T-helper 2 cell treated with Interferon-gamma antibody and Interleukin-4, amounts not matched to agents 5 μg/mL and 100 μg/mL, for 36 hours (primary cell): ENCODE measurements around the gene HBB.
"Not testable (repeated sequence)": the region's sequence is repeated elsewhere in the genome, so short reads cannot be mapped to it uniquely, and the experiment has no call there.

Source experiments
- DNase-seq: peaks from one replicate; pipeline ENCODE4 v3.0.0; 2021; ENCODE audit warnings: low spot score
- H3K27ac Mint-ChIP-seq: one replicate; pipeline ENCODE4 v1.8.0; 2021; ENCODE audit warnings: mild to moderate bottlenecking, mixed read lengths
- H3K27me3 Mint-ChIP-seq: one replicate; pipeline ENCODE4 v1.8.0; 2021; ENCODE audit warnings: low read depth, mixed read lengths
- H3K36me3 Mint-ChIP-seq: one replicate; pipeline ENCODE4 v1.8.0; 2021; ENCODE audit warnings: low read depth, mixed read lengths
- H3K4me1 Mint-ChIP-seq: one replicate; pipeline ENCODE4 v1.8.0; 2021; ENCODE audit warnings: low read depth, mixed read lengths
- H3K4me3 Mint-ChIP-seq: one replicate; pipeline ENCODE4 v1.8.0; 2022; ENCODE audit warnings: mild to moderate bottlenecking, moderate library complexity, mixed read lengths
- H3K9me3 Mint-ChIP-seq: one replicate; pipeline ENCODE4 v1.8.0; 2021; ENCODE audit warnings: mixed read lengths

The HBB gene

GRCh38 chr11:5252919-5253265 lies 26.0 kb upstream of the HBB start:
- H3K27ac Mint-ChIP-seq = no peak overlapping the region
- H3K4me3 Mint-ChIP-seq = no peak overlapping the region
- no peaks in the 10 kb centered on the region for H3K27me3 Mint-ChIP-seq
- no peak for DNase-seq
- H3K4me1 Mint-ChIP-seq = no peaks in the 10 kb centered on the region
- H3K36me3 Mint-ChIP-seq = no peaks in the 10 kb centered on the region
- H3K9me3 Mint-ChIP-seq = no peaks in the 10 kb centered on the region

- H3K4me1 Mint-ChIP-seq = no peaks in the 10 kb centered on the region
- no peaks in the 10 kb centered on the region for H3K9me3 Mint-ChIP-seq
- no peak for DNase-seq
- no peaks in the 10 kb centered on the region for H3K36me3 Mint-ChIP-seq
- no peak overlapping the region for H3K4me3 Mint-ChIP-seq
- H3K27me3 Mint-ChIP-seq = no peaks in the 10 kb centered on the region
- no peak overlapping the region for H3K27ac Mint-ChIP-seq
Measured at GRCh38 chr11:5252192-5252918, 25.5 kb upstream of the HBB start.

GRCh38 chr11:5251746-5252145 lies 24.9 kb upstream of the HBB start:
- Mint-ChIP-seq H3K4me1 (no peaks in the 10 kb centered on the region), H3K4me3 (no peak overlapping the region), H3K27me3 (no peaks in the 10 kb centered on the region), H3K27ac (no peak overlapping the region), H3K36me3 (no peaks in the 10 kb centered on the region), H3K9me3 (no peaks in the 10 kb centered on the region)
- no peak for DNase-seq

GRCh38 chr11:5250543-5251204 lies 23.8 kb upstream of the HBB start:
- Mint-ChIP-seq H3K9me3 (no peaks in the 10 kb centered on the region), H3K27me3 (no peaks in the 10 kb centered on the region), H3K27ac (no peak overlapping the region), H3K4me1 (no peaks in the 10 kb centered on the region), H3K4me3 (no peak overlapping the region), H3K36me3 (no peaks in the 10 kb centered on the region)
- no peak for DNase-seq

GRCh38 chr11:5249807-5250396 lies 23.0 kb upstream of the HBB start, which contains the start of gene HBG1:
HBG1 (minus strand) TSS chr11:5249857; CDS start chr11:5249804, 53 bp downstream.
- H3K4me3 Mint-ChIP-seq, H3K9me3 Mint-ChIP-seq, H3K4me1 Mint-ChIP-seq, DNase-seq, H3K27me3 Mint-ChIP-seq, H3K36me3 Mint-ChIP-seq, H3K27ac Mint-ChIP-seq: not testable (repeated sequence)

- not testable (repeated sequence) for H3K4me1 Mint-ChIP-seq, H3K4me3 Mint-ChIP-seq, H3K27me3 Mint-ChIP-seq, H3K9me3 Mint-ChIP-seq, H3K27ac Mint-ChIP-seq, DNase-seq, H3K36me3 Mint-ChIP-seq
Measured at GRCh38 chr11:5248498-5248897, 21.6 kb upstream of the HBB start.

- no peak for DNase-seq
- no peaks in the 10 kb centered on the region for H3K4me1 Mint-ChIP-seq
- H3K9me3 Mint-ChIP-seq = no peaks in the 10 kb centered on the region
- H3K27me3 Mint-ChIP-seq = peaks cover 3% of the 10 kb centered on the region
- no peaks in the 10 kb centered on the region for H3K36me3 Mint-ChIP-seq
- H3K4me3 Mint-ChIP-seq = no peak overlapping the region
- H3K27ac Mint-ChIP-seq = no peak overlapping the region
Measured at GRCh38 chr11:5247472-5248192, 20.8 kb upstream of the HBB start.

GRCh38 chr11:5246772-5247471 lies 20.1 kb upstream of the HBB start:
- Mint-ChIP-seq H3K27ac (no peak overlapping the region), H3K9me3 (no peaks in the 10 kb centered on the region), H3K36me3 (no peaks in the 10 kb centered on the region), H3K27me3 (peaks cover 3% of the 10 kb centered on the region), H3K4me1 (no peaks in the 10 kb centered on the region), H3K4me3 (no peak overlapping the region)
- DNase-seq = no peak

- Mint-ChIP-seq H3K4me1 (no peaks in the 10 kb centered on the region), H3K27me3 (peaks cover 3% of the 10 kb centered on the region), H3K27ac (no peak overlapping the region), H3K36me3 (no peaks in the 10 kb centered on the region), H3K9me3 (no peaks in the 10 kb centered on the region), H3K4me3 (no peak overlapping the region)
- DNase-seq = no peak
Measured at GRCh38 chr11:5245155-5245554, 18.3 kb upstream of the HBB start.

GRCh38 chr11:5243816-5244180 lies 16.9 kb upstream of the HBB start:
- DNase-seq = no peak
- no peaks in the 10 kb centered on the region for H3K4me1 Mint-ChIP-seq
- H3K36me3 Mint-ChIP-seq = no peaks in the 10 kb centered on the region
- peaks cover 5% of the 10 kb centered on the region for H3K27me3 Mint-ChIP-seq
- H3K9me3 Mint-ChIP-seq = no peaks in the 10 kb centered on the region
- no peak overlapping the region for H3K4me3 Mint-ChIP-seq
- H3K27ac Mint-ChIP-seq = no peak overlapping the region

GRCh38 chr11:5242933-5243815 lies 16.3 kb upstream of the HBB start:
- no peak for DNase-seq
- Mint-ChIP-seq H3K27me3 (peaks cover 9% of the 10 kb centered on the region), H3K4me1 (no peaks in the 10 kb centered on the region), H3K4me3 (no peak overlapping the region), H3K27ac (no peak overlapping the region), H3K9me3 (no peaks in the 10 kb centered on the region), H3K36me3 (no peaks in the 10 kb centered on the region)

GRCh38 chr11:5242208-5242607 lies 15.3 kb upstream of the HBB start:
- Mint-ChIP-seq H3K4me1 (no peaks in the 10 kb centered on the region), H3K27me3 (peaks cover 11% of the 10 kb centered on the region), H3K36me3 (no peaks in the 10 kb centered on the region), H3K9me3 (no peaks in the 10 kb centered on the region), H3K4me3 (no peak overlapping the region), H3K27ac (no peak overlapping the region)
- no peak for DNase-seq

- no peak for DNase-seq
- Mint-ChIP-seq H3K4me3 (no peak overlapping the region), H3K36me3 (no peaks in the 10 kb centered on the region), H3K27me3 (peaks cover 15% of the 10 kb centered on the region), H3K4me1 (no peaks in the 10 kb centered on the region), H3K27ac (no peak overlapping the region), H3K9me3 (no peaks in the 10 kb centered on the region)
Measured at GRCh38 chr11:5241458-5241857, 14.6 kb upstream of the HBB start.
